K562 (cell line): Measurements from ENCODE around the gene S100A8. TPM values are rescaled to one million over a fixed set of nuclear protein-coding genes. Genes with fewer than 3 reads are reported as not detected.

Experiments
- BCLAF1 ChIP-seq, 2 experiments: fragments of 450-650 bp in 1 of 2; IDR thresholded peaks; 2 replicates each; pipeline ENCODE4 v1.6.1; 2011 to 2017; ENCODE audit warnings: low read depth in 2 of 2, antibody characterized with exemption in 1 of 2, borderline replicate concordance in 1 of 2, low read length in 1 of 2, mild to moderate bottlenecking in 1 of 2, mixed read lengths in 1 of 2; ENCODE audit not compliant: control insufficient read depth in 1 of 2
- DEAF1 ChIP-seq: fragments of 450-650 bp; formaldehyde crosslinking; IDR thresholded peaks from 2 replicates; pipeline ENCODE4 v1.4.0; 2020; ENCODE audit warnings: mild to moderate bottlenecking, moderate library complexity
- RCOR1 ChIP-seq, 2 experiments: IDR thresholded peaks; 2 replicates each; pipeline ENCODE4 v1.6.1; 2012; ENCODE audit warnings: low read depth in 2 of 2, low read length in 2 of 2, borderline replicate concordance in 1 of 2, improper control_type of control experiment in 1 of 2
- SPI1 ChIP-seq: IDR thresholded peaks from 2 replicates; pipeline ENCODE4 v1.6.1; 2011; ENCODE audit warnings: low read depth, low read length, control low read depth, borderline replicate concordance
- STAG1 ChIP-seq: sonication (generic); formaldehyde crosslinking; IDR thresholded peaks from 2 replicates; pipeline ENCODE4 v1.5.0; 2020; ENCODE audit warnings: missing genetic modification reagents, borderline replicate concordance
- ZNF280B ChIP-seq: fragments of 250-450 bp; sonication (Bioruptor Pico); IDR thresholded peaks from 2 replicates; pipeline ENCODE4 v1.5.1; 2021; ENCODE audit warnings: mild to moderate bottlenecking
- ZNF431 ChIP-seq: sonication (generic); formaldehyde crosslinking; IDR thresholded peaks from 2 replicates; pipeline ENCODE4 v1.8.0; 2022; ENCODE audit warnings: mild to moderate bottlenecking, missing genetic modification reagents
- polyA plus RNA-seq, 8 experiments: library from polyadenylated mRNA; depleted of rRNA in 4 of 8; stranded (reverse) in 5 of 8; unstranded in 3 of 8; fragments of >200 nt; fragmentation: Nextera tagmentation in 2 of 8; fragmentation: Illumina TruSeq in 1 of 8; extraction: Ambion mirVana in 2 of 8; extraction: Trizol in 1 of 8; gene quantifications; 2 replicates each; pipeline versions ENCODE4 v1.2.1 to v1.2.3, GENCODE V29; 2011 to 2014; ENCODE audit warnings: inconsistent platforms in 1 of 8, missing spikeins in 1 of 8
- total RNA-seq, 7 experiments: library from RNA; depleted of rRNA in 6 of 7; stranded (reverse); fragments of >200 nt in 6 of 7; fragmentation: Illumina TruSeq in 2 of 7; extraction: Trizol in 2 of 7; gene quantifications; 2 replicates each; pipeline versions ENCODE4 v1.2.1 to v1.2.3, GENCODE V29; 2011 to 2021; ENCODE audit warnings: low replicate concordance in 1 of 7

S100A8 gene
- total and polyA plus RNA-seq, 9 of the 15 experiments (the other 6 are each of a cell fraction or from before 2014, with no cell fraction given): 0.15 to 0.60 TPM; not detected in 7

- TF ChIP-seq BCLAF1 (IDR thresholded peaks at IDR 0.05; ENCODE audit: borderline replicate concordance in 1 of 2, control insufficient read depth in 1 of 2, low read depth in 2 of 2, low read length in 1 of 2) (no peak), DEAF1 (peak; percentile 82), STAG1 (peak; percentile 41; the same call in 1 of the 2 replicates), ZNF431 (no peak), ZNF280B (CRISPR knock-in tag) (no peak), SPI1 (peak; percentile 61; the same call in 1 of the 2 replicates), RCOR1 (IDR thresholded peaks at IDR 0.05; ENCODE audit: borderline replicate concordance in 1 of 2, low read depth in 2 of 2, low read length in 2 of 2) (peak in 1 of 2 experiments; percentile 43; a peak in 1 of 4 replicates)
These were observed 38.4 kb downstream of the S100A8 start (continued) for GRCh38 chr1:153352523-153352922.
